Esophagus mucosa (tissue), 1 donor: ENCODE measurements around the gene PRKG1. TPM values are rescaled to one million over a fixed set of nuclear protein-coding genes. Genes with fewer than 3 reads are reported as not detected.

Source experiments
- ATAC-seq: fragments of 200-7000 bp; cut with Tn5 transposase; one replicate; pipeline ENCODE4 v1.9.1; 2020
- total RNA-seq: library from RNA; stranded (reverse); gene quantifications from one replicate; pipeline ENCODE4 v1.2.4, GENCODE V29; 2023
- donor health status: DM: yes; HTN: yes; CAD: no.

PRKG1 gene
- total RNA-seq, 1 donor from 2014 or later: 0.80 TPM

DNA sequence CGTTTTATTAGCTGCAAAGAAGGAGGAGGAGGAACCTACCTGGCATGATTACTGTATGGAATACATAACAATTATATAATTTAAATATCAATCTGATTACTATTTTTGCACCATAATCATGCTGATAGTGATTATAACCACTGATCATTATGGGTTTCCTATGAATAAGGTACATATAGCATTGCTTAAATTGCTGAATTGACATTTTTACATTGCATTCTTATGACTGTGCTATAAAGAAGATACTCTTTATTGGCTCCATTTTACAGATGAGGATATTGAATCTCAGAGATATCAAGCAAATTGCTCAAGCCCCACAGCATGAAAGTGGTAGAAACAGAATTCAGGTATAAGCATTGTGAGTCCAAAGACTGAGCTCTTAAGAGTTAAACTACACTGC, 1262.9 kb downstream of the PRKG1 start:
- no peak for ATAC-seq

DNA sequence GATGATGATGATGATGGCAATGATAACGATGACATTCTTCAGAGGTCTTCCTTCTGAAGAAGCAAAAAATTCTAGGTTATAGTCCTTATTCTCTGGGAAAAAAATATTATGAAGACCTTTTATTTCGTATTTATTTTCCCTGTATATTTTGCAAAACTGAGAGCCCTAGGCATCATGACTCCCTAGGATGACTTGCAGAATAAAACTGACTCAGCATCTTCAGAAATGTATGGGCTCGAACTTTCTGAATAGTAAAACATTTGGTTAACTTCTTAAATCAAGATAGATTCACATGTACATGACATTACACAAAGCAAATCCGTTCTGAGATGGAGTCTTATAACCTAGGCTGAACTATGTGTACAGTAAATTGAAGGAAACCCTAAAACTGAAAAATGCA, 1269.2 kb downstream of the PRKG1 start:
- ATAC-seq: no peak

DNA sequence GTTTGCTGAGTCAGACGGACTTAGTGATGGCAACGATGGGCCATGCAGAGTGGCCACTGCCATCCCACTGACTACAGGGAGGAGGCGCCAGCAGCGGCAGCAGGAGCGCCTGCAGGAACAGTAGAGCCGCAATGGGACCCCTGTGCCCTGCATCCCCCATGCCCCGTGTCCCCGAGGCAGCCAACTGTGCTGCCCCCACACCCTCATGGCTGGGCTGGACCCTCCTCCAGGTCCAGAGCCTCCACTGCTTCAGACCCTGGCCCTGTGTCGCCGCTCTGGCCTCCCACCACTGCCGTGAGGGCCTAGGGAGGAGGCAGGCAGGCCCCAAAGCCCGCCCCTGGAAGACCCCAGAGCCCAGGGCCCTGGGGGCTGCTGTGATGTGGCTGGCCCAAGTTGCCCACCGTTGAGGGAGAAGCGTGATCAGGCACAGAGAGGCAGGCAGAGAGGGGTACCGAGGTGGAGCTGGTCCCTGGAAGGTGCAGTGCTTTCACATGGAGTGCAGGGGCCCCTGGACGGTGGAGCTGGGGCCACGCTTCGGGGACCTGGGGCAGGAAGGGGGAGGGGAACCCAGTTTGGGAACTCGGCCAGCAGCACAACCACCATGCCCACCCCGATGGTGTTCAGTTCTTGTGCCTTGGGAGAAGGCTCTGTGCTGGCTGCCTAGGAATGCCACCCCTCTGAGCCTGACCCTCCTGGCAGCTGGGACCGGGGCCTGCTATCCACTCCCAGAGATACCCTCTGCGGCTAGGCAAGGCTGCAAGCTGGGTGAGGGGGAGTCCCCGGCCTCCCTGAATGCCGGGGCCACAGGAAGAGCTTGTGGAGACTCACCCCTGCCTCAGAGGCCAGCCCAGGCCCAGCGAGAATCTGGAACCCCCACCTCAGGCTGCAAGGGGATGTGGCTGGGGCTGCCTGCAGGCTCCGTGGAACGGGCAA, 1272.4 kb downstream of the PRKG1 start:
- peak; percentile 17 for ATAC-seq

DNA sequence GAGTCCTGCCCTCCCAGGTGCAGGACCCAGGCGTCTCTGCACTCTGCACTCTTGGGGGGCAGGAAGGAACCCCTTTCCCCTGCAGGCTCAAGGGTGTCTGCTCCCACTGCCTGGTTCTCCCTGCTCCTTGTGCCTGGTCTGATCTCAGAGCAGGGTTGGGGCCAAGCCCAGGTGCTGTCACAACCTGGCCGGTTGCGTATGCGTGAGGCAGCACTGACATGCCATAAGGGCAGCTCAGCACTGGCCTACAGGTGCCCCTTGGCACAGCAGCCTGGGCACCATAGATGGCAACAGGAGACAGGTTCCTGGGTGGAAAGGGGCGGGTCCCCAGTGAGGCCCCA, 1273.0 kb downstream of the PRKG1 start:
- ATAC-seq: no peak

Other genes starting within 250 kb of the PRKG1 start
- gene A1CF, start 188.9 kb upstream of the PRKG1 start, total RNA-seq: not detected